Natural killer cell (primary cell): ENCODE data around the gene ELOVL4. TPM values are rescaled to one million over a fixed set of nuclear protein-coding genes. Genes with fewer than 3 reads are reported as not detected.

Experiments used
- ATAC-seq, 3 donors: fragments of 150-1000 bp in 2 of 3; fragments of 200-7000 bp in 1 of 3; cut with Tn5 transposase; 1 replicate in 1 of 3; 2 replicates in 2 of 3; pipeline ENCODE4 v1.10.0; 2021; ENCODE audit warnings: mild to moderate bottlenecking in 2 of 3, moderate library complexity in 2 of 3
- DNase-seq, 2 donors: peaks; one replicate each; pipeline versions ENCODE4 v3.0.0 to v3.0.0-alpha.2; 2013 to 2021; ENCODE audit warnings: mixed read lengths in 1 of 2
- H3K27ac ChIP-seq: one replicate; pipeline ENCODE4 v1.5.1; 2013; ENCODE audit warnings: mild to moderate bottlenecking, low read length
- H3K27me3 ChIP-seq: one replicate; pipeline ENCODE4 v1.6.1; 2013; ENCODE audit warnings: low read length; ENCODE audit not compliant: control insufficient read depth, insufficient read depth
- H3K36me3 ChIP-seq: one replicate; pipeline ENCODE4 v1.6.1; 2013; ENCODE audit warnings: low read length; ENCODE audit not compliant: control insufficient read depth, insufficient read depth
- H3K4me1 ChIP-seq: one replicate; pipeline ENCODE4 v1.6.1; 2013; ENCODE audit warnings: low read length; ENCODE audit not compliant: control insufficient read depth, insufficient read depth
- H3K4me3 ChIP-seq: one replicate; pipeline ENCODE4 v1.5.1; 2013; ENCODE audit warnings: low read length
- H3K9me3 ChIP-seq: one replicate; pipeline ENCODE4 v1.6.1; 2013; ENCODE audit warnings: low read length; ENCODE audit not compliant: control insufficient read depth, insufficient read depth
- H3K27ac Mint-ChIP-seq, 2 donors: one replicate each; pipeline ENCODE4 v1.8.0; 2022; ENCODE audit warnings: mild to moderate bottlenecking in 2 of 2, mixed read lengths in 2 of 2, moderate library complexity in 1 of 2
- H3K27me3 Mint-ChIP-seq, 2 donors: one replicate each; pipeline ENCODE4 v1.8.0; 2022; ENCODE audit warnings: low read depth in 2 of 2, mixed read lengths in 2 of 2
- H3K36me3 Mint-ChIP-seq: one replicate; pipeline ENCODE4 v1.8.0; 2022; ENCODE audit warnings: mixed read lengths
- H3K4me1 Mint-ChIP-seq, 2 donors: one replicate each; pipeline ENCODE4 v1.8.0; 2022; ENCODE audit warnings: mixed read lengths in 2 of 2
- H3K4me3 Mint-ChIP-seq: one replicate; pipeline ENCODE4 v1.8.0; 2022; ENCODE audit warnings: mild to moderate bottlenecking, moderate library complexity, mixed read lengths
- H3K9me3 Mint-ChIP-seq, 2 donors: one replicate each; pipeline ENCODE4 v1.8.0; 2022; ENCODE audit warnings: mixed read lengths in 2 of 2
- WGBS: methylation state at CpG from one replicate; pipeline ENCODE4 v1.1.7; 2013; ENCODE audit warnings: missing lambda C conversion rate; ENCODE audit not compliant: insufficient coverage; 5-methylcytosine and 5-hydroxymethylcytosine counted together
- intact Hi-C: fragments of 100-400 bp; cut with micrococcal nuclease; formaldehyde crosslinking; loops from one replicate; pipeline ENCODE4 v1.14.2; 2022
- total RNA-seq, 4 donors: library from RNA; stranded (reverse); fragments of 120-200 nt in 1 of 4; gene quantifications; one replicate each; pipeline versions ENCODE4 v1.2.3 to v1.2.4, GENCODE V29; 2013 to 2022
- TF ChIP-seq, protein P1 (sequence below): fragments of 200-600 bp; IDR thresholded peaks from one replicate; pipeline ENCODE4 v1.8.0; 2022; ENCODE audit warnings: antibody characterized with exemption

The ELOVL4 gene
- total RNA-seq, 3 donors from 2014 or later (not counting 1 experiment from before 2014, with no cell fraction given) = not detected

DNA sequence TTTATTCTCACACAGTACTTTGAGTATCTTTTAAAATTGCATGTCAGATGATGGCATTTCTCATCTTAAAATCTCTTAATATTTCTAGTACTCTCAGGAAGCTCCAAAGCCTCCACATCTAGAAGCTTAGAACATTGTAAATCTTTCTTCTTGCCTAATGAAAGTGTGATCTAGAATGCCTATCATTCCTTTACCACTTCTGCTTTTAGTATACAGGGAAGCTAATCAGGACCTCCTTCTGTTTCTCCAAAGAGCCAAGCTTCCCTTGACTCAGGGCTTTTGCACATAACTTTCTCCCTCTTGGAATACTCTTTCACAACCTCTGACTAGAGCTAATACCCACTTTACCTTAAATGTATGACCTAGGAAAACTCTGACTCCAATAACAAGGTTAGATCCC is 7.5 kb upstream of the ELOVL4 start:
- H3K27me3 Mint-ChIP-seq = peaks cover 20 to 23% of the 10 kb centered on the region in 2 donors
- no peak overlapping the region for H3K4me3 Mint-ChIP-seq
- Histone ChIP-seq H3K27me3 (no peaks in the 10 kb centered on the region), H3K4me1 (no peaks in the 10 kb centered on the region), H3K9me3 (no peaks in the 10 kb centered on the region), H3K4me3 (no peak overlapping the region), H3K36me3 (no peaks in the 10 kb centered on the region), H3K27ac (no peak overlapping the region)
- ATAC-seq (no peak), DNase-seq (no peak)
- intact Hi-C loops = no loop called here
- no peaks in the 10 kb centered on the region for H3K36me3 Mint-ChIP-seq
- H3K4me1 Mint-ChIP-seq = no peaks in the 10 kb centered on the region
- H3K27ac Mint-ChIP-seq = no peak overlapping the region
- H3K9me3 Mint-ChIP-seq = no peaks in the 10 kb centered on the region
- TF ChIP-seq, protein P1, sequence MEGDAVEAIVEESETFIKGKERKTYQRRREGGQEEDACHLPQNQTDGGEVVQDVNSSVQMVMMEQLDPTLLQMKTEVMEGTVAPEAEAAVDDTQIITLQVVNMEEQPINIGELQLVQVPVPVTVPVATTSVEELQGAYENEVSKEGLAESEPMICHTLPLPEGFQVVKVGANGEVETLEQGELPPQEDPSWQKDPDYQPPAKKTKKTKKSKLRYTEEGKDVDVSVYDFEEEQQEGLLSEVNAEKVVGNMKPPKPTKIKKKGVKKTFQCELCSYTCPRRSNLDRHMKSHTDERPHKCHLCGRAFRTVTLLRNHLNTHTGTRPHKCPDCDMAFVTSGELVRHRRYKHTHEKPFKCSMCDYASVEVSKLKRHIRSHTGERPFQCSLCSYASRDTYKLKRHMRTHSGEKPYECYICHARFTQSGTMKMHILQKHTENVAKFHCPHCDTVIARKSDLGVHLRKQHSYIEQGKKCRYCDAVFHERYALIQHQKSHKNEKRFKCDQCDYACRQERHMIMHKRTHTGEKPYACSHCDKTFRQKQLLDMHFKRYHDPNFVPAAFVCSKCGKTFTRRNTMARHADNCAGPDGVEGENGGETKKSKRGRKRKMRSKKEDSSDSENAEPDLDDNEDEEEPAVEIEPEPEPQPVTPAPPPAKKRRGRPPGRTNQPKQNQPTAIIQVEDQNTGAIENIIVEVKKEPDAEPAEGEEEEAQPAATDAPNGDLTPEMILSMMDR = no peak

DNA sequence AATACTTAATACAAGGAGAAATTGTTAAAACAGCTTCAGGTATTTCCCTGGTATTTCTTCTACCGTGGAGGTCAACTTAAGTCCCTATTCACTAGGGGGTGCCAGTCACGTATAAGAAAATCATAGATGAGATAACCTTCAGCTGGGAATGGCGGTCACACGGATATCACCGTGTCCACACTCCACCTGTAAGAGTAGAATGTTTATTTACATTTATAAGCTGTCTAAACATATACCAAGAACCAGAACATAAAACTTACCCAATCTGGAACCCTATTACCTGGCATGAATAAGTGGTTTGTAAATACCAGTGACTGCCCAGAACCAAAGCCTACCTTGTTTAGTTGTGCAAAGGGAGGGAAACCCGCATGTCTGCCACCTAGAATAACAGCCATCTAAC is 1.9 kb upstream of the ELOVL4 start:
- peaks cover 21% of the 10 kb centered on the region for H3K27me3 ChIP-seq
- ATAC-seq (peak; percentile 46 to 53 (median 52)), DNase-seq (peak in 1 of 2 donors; percentile 89)
- intact Hi-C loops = loop anchor here (1.0 to 5.0 kb wide), 2 partner anchors 145 to 1803 kb away; partner anchors contain the start of gene TENT5A
- Mint-ChIP-seq H3K4me3 (no peak overlapping the region), H3K36me3 (no peaks in the 10 kb centered on the region), H3K27ac (no peak overlapping the region), H3K9me3 (no peaks in the 10 kb centered on the region), H3K4me1 (peaks cover 17 to 21% of the 10 kb centered on the region in 2 donors), H3K27me3 (peaks cover 25 to 36% of the 10 kb centered on the region in 2 donors)
- peaks cover 13% of the 10 kb centered on the region for H3K4me1 ChIP-seq
- no peaks in the 10 kb centered on the region for H3K9me3 ChIP-seq
- H3K36me3 ChIP-seq = no peaks in the 10 kb centered on the region
- H3K4me3 ChIP-seq = no peak overlapping the region
- TF ChIP-seq, protein P1 = peak; percentile 70
- WGBS = 19% methylated on average over 3 of the region's 6 CpGs
- H3K27ac ChIP-seq = no peak overlapping the region

DNA sequence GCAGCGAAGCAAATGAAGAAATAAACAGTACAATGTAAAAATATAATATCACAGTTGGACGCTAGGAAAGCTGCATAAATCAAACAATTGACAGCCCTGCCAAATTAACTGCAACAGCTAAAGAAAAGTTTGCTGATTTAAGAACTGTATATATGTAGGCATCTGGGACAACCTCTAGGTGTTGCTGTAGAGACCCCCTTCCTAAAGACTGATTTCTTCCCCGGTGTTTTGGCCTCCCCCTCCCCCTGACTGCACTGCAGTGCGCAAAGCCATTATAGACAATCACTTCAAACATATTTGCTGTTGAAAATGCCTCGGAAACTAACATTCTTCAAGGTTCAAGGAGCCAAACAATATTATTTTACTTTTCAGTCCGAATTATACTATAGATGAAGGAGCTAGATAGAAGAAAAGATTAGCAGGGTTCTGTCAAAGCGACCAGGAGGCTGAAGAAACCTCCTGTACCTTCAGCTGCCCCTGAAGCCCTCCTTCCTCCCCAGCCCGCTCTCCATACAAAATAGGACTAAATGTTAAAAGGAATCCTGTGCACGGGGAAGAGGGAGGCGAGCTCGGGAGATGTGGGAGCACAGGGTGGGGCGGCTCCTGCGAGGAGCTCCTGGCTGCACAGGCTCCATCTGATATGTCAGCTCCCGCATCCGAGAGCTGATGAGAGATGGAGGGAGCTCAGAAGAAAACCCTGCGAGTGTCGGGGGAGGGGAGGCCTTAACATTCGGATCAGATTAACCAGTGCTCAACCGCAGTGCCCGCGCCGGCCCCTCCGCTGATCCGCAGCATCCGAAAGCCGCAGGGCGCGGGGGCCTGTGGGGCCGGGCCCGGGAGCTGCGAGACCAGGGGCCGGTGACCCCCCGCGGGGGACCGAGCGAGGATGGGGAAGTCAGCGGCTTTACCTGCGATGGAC is 822 bp downstream of the ELOVL4 start:
- intact Hi-C loops = loop anchor here (2.0 to 5.0 kb wide), 2 partner anchors 58 to 1806 kb away; partner anchors contain the start of genes TENT5A and TTK
- ATAC-seq = peak; percentile 19 to 57 (median 54)
- Mint-ChIP-seq H3K9me3 (no peaks in the 10 kb centered on the region), H3K36me3 (no peaks in the 10 kb centered on the region), H3K4me1 (peaks cover 17 to 21% of the 10 kb centered on the region in 2 donors), H3K27ac (peak overlapping the region in 1 of 2 donors; percentile 30), H3K4me3 (peak overlapping the region; percentile 82), H3K27me3 (peaks cover 32 to 54% of the 10 kb centered on the region in 2 donors)
- H3K27me3 ChIP-seq = peaks cover 23% of the 10 kb centered on the region
- DNase-seq = peak in 1 of 2 donors; percentile 66
- 2% methylated on average over 34 of the region's 38 CpGs for WGBS
- TF ChIP-seq, protein P1 = no peak
- peaks cover 13% of the 10 kb centered on the region for H3K4me1 ChIP-seq
- H3K4me3 ChIP-seq = peak overlapping the region; percentile 36
- no peaks in the 10 kb centered on the region for H3K9me3 ChIP-seq
- no peak overlapping the region for H3K27ac ChIP-seq
- H3K36me3 ChIP-seq = no peaks in the 10 kb centered on the region
